Stimulated activated CD4-positive, alpha-beta T cell treated with anti-CD3 and anti-CD28 coated beads, Interleukin-2, amount 100 ng/mL, for 4 hours (primary cell): ENCODE results near the gene PLEKHG7.
"Not testable (repeated sequence)": the region's sequence is repeated elsewhere in the genome, so short reads cannot be mapped to it uniquely, and the experiment has no call there.

ENCODE experiments used
- DNase-seq: peaks from one replicate; pipeline ENCODE4 v3.0.0-alpha.2; 2020; ENCODE audit warnings: low read depth

PLEKHG7 gene

DNA sequence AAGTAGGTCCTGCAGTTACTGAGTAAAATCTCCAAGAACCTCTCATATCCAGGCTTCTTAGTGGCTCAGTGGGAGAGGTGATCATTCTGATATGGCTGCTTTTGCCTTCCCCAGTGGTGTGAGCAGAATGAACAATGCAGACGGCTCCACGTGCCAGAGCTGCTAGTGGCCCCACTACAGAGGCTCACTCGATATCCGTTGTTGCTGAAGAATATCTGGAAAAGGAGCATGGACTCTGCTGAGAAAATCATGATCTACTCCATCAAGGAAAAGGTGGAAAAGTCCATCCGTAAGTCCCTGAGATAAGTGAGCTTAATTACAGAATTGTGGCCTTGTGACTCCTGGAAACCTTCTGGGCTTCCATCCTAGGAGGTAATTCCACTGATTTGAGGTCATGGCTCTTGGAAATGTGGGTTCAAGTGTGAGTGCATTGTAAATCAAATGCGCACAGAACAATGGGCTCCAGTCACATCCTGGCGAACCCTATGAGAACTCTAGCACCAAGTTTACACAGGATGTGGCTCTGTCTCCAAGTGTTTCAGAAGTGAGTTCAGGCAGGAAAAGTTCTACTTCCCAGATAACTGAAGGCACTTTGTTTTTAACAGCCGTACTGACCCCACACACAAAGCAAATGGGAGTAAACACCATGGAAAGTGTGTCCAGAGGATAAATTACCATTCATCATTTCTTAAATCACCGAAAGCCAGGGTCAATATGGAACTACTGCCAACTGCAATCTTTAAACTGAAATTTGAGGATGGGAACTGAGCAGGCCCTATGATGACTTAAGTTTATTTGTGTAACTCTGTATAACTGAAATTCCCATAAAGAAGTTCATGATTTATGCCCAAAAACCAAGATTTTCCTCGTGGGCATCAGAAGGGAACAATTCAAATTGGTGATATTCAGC, 51.4 kb downstream of the PLEKHG7 start:
- DNase-seq = no peak

DNA sequence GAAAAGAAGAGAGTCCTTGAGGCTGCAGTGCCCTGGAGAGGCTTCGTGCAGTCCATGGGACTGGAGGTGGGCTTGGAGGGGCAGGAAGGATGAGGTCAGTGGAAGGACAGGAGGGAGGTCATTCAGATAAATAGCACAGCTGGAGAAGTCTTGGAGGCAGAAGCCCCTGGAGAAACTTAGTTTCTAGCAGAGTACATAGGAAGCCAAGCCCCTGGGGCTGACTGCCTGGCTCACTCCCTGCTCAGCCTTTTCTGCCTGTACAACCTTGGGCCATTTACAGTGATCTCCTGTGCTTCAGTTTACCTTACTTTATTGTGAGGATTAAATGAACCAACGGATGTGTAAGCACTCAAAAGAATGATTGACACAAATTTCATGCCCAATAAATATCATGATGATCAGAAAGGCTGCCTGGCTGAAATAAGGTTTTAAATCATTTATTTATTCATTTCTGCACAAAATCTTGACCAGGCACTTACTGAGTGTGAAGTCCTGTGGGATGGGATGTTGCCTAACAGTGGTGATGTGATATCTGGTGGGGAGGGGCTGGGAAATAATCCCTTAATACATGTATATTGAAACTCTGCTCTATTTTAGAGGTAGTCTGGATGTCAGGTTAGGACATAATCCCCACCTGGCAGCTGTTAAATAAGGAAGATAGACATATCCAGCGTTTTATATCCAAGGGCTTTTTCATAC, 54.3 kb downstream of the PLEKHG7 start:
- no peak for DNase-seq

DNA sequence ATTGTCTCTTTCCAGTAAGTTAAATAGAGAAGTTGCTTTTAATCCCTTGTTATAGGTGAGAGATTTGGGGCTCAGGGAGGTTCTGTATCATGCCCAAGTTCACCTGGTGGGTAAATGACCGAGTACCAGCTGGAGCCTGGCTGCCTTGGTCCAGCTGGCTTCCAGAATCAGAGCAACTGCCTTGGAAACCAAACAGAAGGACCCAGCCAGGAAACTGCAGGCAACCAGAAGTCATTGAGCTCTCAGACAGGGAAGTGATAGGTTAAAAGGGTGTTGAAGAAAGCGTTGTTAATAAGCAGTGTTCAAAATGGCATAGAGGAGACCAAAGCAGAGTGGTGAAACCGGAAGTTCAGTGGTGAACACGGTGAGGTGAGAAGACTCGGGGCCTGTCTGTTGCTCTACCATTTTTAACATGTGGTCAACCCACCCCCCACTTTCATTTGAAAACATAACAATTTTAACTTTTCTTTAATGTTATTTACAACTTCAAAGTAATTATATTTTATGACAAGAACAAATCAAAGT, 54.9 kb downstream of the PLEKHG7 start:
- DNase-seq = no peak

DNA sequence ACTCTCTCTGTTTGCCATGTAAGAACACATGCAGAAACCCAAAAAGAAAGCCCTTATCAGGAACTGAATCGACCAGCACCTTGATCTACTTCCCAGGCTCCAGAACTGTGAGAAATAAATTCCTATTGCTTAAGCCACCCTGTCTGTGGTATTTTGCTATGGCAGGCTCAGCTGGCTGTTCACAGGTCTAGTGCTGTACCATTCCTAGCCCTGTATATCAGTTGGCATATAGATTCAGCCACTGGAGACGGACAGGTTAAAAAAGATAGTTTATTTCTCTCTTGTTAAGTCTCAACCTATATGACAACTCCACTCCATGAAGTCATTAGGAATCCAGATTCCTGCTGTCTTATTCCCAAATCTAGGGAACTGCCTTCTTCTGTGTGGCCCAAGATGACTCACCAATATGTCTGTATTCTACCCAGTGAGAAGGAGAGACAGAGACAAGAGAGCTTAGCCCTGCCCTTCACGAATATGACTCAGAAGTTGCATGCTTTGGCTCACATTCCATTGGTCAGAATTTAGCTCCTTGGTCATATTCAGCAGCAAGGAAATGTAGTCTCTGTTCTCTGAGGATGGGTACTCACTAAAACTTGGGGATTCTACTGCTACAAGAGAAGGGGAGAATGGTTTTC, 57.0 kb downstream of the PLEKHG7 start:
- DNase-seq = no peak

DNA sequence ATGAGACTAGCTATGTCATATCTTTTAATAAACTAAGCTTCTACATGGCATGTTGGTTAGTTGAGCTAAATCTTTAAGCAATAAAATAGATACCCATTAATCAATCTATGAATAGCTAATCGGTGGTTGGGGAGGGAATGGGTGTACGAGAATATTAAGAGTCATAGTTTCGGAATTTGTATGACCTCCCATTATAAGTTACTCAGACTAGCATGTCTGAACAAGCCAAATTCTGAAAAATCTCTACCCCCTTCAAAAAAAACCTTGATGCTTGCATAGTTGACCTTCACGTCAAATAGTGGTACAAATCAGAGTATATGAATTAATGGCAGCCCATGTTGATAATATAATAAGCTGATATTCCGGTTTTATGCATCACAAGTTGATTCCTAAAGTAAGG, 60.0 kb downstream of the PLEKHG7 start:
- no peak for DNase-seq

DNA sequence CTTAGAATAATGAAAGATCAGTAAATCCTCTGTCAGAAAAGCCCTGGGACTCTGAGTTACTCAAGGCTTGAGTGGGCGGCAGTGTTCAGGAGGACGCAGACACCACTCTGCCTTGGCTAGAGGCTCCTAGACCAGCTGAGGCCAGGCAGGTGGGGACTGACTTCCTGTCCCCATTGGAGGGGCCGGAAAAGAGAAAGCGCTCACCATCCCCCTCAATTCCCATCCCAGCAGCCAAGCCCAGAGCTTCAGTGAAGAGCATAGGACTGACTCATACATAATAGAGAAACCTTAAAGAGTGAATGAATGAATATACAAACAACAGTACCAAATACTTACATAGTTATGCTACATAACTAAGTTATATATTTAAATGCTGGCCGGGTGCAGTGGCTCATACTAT, 62.0 kb downstream of the PLEKHG7 start:
- no peak for DNase-seq

DNA sequence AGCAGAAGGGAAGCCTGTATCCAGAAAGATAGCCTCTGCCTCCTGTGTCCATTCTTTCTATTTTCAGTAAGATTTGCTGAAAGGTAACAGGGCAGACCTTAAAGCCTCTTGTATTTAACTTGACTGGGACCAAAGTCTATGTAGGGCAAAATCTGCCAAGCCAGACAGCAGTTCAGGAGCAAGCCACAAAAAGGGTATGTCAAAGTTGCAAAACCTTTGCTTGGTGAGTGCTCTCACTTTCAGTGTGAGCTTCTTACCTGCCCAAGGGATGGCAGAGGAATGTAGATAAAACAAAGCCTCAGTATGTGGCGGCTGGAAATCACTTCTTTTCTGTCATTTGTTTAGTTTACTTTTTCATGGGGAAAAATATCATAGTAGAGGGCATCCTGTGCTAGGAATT, 63.1 kb downstream of the PLEKHG7 start:
- DNase-seq = no peak

DNA sequence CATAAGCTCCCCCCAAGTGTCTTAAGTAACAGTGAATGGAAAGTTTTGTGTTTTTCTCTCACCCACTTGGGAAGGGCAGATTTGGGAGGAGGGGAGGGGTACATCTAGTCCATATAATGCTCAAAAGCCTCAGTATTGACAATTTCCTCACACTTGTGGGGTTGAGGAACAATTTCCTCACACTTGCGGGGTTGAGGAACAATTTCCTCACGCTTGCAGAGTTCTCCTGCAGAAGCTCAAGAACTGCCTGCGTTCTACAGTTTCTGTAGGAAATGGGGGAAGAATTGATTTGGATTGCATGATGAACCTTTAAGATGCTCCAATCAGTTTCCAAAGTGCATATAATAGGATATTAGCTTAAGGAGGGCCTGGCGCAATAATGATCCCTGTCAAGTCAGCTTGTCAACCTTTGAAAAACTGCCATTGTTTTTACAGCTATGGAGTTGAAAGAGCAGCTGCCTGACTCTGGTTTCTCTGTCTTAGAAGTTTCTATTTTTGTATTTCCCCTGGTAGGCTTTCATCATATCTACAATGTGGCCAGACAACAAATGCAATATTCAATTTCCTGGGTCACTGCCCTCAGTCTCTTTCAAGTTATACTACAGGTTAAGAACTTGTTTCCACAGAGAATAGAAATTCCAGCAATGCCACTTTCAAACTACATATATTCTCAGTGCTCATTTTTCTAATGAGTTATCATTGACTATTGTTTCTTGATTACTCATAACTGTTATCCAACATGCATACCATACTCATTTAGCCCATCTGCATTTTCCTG, 66.5 kb downstream of the PLEKHG7 start:
- no peak for DNase-seq

DNA sequence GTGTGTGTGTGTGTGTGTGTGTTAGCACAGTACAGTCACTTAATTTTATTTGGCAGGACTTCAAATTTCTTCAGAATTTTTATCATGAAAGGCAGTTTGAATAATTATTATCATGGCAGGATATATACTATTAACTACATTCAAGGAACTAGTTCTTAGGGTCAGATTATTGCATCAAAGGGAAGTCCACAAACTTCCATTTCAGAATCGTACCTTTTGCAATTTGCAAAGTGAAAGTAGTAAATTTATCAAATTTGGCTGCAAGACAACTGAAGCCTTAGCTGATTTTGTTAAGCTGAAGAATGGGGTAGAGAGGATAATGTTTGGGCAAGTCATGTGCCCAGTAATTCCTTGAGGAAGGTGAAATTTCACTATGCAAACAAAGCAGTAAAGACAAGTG, 68.2 kb downstream of the PLEKHG7 start:
- DNase-seq = no peak

DNA sequence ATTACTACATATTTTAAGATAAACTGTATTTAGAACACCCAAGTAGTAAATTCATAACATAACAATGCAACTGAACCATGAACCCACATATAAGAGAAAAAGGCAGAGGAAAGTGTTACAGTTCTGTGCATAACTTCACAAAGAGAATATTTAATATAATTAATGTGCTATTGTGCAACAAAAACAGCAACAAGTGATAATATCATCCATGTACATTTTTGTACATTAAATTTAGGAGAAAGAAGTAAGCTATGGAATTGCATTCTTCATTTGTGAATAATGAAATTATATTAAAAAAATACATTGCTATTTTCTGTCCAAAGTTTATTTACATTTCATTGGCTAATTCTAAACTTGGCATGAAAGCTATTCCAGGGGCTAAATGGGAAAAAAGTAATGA, 72.6 kb downstream of the PLEKHG7 start:
- no peak for DNase-seq

DNA sequence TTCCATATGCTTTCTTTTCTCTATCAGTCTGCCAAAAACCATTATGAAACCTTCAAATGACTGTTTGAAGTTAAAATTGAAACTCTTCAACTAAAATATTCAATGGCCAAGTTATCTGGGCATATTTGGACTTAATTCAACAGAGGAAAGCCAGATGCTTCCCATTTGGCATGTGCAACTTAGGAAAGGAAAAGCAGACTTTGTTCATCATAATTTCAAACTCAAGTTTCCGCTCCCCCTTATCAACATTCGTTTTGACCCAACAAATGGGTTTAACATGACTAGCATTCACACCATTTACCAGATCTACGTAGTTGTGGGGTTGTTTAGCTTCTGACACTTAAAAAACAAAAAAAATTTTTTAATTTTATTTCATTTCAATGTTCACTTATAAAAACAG, 75.7 kb downstream of the PLEKHG7 start:
- DNase-seq = no peak

DNA sequence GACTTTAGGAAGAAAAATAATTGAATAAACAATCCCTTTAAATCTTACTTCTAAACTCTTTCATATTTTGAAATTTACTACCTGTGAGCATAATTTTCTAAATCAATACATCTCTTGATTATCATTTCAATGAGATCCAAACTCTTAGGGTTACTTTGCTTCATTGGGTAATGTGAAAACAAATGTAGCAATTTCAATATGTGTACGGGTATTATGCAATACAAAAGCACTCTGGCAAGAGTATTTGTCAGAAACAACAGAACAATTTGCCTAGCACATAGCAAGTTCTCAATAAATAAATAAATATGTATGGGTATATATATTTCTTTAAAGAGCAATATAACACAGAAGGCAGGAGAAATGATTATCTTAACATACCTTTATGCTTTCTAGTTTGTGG, 77.1 kb downstream of the PLEKHG7 start:
- DNase-seq = no peak

DNA sequence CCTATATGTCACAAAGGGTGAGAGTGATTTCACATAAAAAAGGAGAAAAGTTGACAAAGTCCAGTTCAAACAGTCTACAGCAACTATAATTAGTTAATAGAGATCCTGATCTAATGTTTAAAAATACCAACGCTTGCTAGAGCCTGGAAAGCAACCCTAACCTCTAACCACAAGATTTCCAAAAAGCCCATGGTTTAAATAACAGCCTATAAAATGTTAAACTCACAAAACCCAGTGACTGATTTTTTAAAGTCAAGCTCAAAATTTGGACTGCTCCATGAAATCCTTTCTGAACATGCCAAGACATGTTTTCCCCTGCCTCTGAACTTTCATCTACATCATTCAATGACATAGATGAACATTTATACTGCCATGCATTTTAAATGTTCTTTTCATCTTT, 81.6 kb downstream of the PLEKHG7 start:
- no peak for DNase-seq

DNA sequence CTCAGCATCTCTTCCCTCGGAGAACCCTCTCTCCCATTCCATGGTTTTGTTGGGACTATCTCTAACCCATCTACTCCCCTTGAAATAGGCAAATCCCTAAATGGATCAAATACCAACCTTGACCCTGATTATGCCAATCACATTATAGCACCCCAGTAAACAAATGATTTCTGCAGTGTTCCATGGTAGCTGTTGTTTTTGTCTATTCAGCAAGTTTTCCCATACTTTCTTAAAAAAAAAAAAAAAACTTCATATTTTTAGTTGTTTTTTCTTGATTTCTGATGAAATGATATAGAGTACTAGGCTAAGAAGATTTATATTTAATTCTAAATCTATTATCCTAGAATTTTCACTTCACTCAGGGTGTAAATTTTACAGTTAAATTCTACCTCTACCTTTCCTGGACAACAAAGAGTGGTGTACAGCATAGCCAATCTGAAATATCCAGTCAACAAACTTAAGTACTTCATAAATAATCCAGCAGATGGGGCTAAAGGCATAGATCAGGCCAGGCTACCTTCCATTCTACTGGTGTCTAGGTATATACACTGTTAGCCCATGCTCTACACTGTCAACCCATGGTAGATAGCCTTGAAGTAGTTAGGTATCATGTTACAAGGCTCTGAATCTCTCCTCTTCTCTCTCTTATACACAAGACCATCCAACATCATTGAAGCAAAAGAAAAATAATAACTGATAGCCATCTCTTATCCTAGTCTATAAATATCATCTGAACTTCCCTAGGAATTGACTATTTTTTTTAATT, 82.2 kb downstream of the PLEKHG7 start:
- peak; percentile 11 for DNase-seq

DNA sequence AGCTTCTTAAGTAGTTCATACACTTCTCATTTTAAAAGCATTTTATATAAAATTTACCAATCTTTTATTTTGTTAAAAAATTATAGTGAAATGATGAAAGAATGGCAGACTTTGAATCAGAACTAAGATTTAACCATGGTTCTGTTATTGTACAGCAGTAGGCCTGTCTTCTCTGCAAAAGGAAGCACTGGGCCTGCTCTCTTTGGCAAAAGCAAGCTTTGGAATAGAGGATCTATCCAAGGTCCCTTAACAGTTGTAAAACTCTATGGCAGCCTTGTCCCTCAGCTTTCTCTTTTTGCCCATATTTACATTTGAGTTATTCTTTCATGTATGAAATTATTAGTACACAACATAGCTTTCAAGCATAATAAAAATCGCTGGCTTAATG, 82.8 kb downstream of the PLEKHG7 start:
- no peak for DNase-seq

DNA sequence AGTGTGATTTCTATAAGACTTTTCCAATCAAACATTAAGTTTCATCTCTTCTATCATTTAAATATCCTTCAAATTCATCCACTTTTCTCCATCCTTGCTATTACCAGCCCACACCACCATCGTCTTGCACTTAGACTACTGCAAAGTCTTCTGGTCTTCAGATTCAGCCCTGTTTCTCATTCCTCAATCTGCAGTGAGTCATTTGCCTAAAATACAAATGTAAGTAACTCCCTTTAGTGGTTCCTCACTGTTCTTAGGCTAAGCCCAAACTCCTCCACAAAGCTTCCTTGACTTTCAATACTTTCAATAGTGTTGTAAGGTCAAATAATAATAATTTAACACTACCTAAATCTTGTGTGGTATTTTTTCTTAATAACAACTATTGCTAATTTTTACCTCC, 83.3 kb downstream of the PLEKHG7 start:
- no peak for DNase-seq

DNA sequence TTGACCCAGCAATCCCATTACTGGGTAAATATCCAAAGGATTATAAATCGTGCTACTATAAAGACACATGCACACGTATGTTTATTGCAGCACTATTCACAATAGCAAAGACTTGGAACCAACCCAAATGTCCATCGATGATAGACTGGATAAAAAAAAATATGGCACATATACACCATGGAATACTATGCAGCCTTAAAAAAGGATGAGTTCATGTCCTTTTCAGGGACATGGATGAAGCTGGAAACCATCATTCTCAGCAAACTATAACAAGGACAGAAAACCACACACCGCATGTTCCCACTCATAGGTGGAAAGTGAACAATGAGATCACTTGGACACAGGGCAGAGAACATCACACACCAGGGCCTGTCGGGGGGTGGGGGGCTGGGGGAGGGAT, 91.6 kb downstream of the PLEKHG7 start:
- DNase-seq = not testable (repeated sequence)

DNA sequence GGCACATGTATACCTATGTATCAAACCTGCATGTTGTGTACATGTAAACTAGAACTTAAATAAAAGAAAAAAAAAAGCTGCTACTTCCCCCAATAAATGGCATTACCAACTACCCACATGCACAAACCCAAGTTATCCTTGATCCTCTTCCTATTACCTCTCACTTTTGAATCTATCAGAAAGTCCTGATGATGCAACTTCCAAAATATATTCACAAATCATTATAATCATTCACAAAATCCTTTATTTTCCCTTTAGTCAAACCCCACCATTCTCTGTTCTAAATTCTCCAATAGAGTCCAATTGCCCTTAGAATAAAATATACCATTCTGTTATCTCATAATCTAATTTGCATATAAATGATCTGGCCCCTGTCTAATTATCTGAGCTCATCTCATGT, 92.0 kb downstream of the PLEKHG7 start:
- DNase-seq = no peak

DNA sequence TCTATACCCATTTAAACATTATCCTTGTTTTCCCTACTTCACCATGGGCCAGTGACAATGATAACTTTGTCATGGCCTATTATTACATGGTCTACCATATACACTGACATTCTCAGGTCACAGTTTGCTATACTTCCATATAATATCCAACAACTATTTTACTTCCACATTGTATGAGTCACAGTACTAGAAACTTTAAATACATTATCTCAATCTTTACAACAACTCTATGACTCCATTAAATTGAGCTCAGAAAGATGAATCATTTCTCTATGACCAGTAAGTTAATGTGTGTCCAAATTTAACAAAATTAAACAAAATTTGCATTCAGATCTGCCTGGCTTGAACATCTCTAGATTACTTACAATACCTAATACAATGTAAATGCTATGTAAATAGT, 93.9 kb downstream of the PLEKHG7 start:
- DNase-seq = no peak

DNA sequence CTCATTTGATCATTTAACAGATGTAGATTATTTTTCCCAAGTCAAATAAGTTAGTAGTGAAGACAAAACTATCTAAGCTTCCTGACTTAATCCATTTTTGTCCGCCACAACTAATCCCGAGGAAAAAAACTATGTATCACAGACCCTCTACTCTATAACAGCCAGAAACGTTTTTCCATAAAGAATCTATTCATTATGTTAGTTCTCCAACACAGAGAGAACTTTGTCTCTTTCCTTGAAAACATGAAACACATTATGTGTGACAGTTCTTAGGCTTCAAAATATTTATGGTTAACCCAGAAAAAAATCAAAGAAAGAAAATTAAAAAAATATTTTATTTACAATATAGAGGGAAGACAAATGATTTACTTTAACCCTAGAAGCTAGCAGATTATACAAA, 100.1 kb downstream of the PLEKHG7 start:
- no peak for DNase-seq

DNA sequence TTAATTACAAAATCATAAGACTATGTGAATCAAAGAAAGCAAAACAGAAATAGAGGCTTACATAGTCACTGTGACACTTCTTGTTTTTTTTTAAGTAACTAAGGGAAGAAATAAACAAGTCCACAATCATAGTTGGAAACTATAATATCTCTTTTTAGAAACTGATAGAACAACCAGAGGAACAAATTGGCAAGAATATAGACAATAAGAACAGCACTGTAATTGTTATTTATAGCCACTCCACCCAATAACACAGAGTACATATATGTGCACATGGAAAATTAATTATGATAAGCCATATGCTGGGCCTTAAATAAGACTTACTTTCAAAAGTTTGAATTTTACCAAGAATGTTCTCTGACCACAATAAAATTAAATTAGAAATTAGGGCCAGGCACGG, 101.1 kb downstream of the PLEKHG7 start:
- no peak for DNase-seq
